WERI-Rb-1 (cell line): ENCODE results near the gene KIF1A.

Experiments
- DNase-seq: peaks from one replicate; pipeline ENCODE4 v3.0.0-alpha.2; 2020
- H3K27ac ChIP-seq: fragments of 250-450 bp; sonication (Bioruptor Pico); 2 replicates; pipeline ENCODE4 v1.5.1; 2020; ENCODE audit warnings: mild to moderate bottlenecking, moderate library complexity
- H3K27me3 ChIP-seq: fragments of 250-450 bp; sonication (Bioruptor Pico); 2 replicates; pipeline ENCODE4 v1.5.1; 2021; ENCODE audit warnings: mild to moderate bottlenecking, low read depth, moderate library complexity; ENCODE audit not compliant: insufficient read depth, severe bottlenecking
- H3K36me3 ChIP-seq: fragments of 250-450 bp; sonication (Bioruptor Pico); 2 replicates; pipeline ENCODE4 v1.5.1; 2020; ENCODE audit warnings: mild to moderate bottlenecking, moderate library complexity
- H3K4me3 ChIP-seq: 2 replicates; pipeline ENCODE4 v1.5.1; 2011; ENCODE audit warnings: low read depth, mild to moderate bottlenecking, control low read depth, low read length
- H3K9me3 ChIP-seq: fragments of 250-450 bp; sonication (Bioruptor Pico); 2 replicates; pipeline ENCODE4 v1.5.1; 2021; ENCODE audit warnings: mild to moderate bottlenecking, moderate library complexity; ENCODE audit not compliant: severe bottlenecking
- TF ChIP-seq, protein P1 (sequence below): IDR thresholded peaks from 2 replicates; pipeline ENCODE4 v1.5.1; 2011; ENCODE audit warnings: low read depth, mild to moderate bottlenecking, control low read depth, inconsistent platforms, low read length

KIF1A gene

DNA sequence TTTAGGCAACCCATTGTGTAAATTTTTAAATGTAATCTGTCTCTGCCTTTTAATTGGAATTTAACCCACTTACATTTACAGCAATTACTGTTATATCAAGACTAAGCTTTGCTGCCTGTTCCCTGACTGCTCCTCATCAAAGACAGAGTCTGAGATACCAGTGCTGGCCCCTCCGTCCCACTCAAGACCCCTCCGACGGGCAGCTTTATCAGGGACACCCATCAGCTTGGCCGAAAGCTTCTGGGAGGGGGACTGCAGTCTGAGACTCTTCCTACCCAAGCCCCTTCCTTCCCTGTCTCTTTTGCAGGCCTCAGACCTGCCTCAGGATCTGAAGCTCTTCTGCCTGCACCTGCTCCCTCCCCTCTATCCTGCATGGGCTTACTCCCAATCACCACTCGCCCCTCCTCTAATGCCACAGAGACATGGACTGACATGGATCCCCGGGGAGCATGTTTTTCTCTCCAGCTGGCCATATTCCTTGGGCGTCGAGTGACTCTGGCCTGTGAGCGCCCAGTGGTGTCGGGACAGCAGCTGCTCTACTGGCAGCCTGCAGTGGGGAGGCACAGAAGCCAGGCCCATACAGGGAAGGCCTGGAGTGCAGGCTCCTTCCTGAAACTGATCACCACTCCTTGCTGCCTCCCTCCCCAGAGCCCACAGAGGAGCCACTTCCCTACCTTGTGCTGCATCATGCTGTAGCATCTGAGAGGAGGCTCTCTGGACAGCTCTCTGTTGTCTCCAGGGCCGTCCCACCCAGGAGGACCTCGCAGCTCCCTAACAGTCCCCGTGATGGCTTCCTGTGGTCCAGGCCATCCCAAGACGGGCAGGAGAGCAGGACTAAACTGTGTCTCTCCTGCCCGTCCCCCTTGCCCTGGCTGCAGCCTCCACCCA, 3.7 kb upstream of the KIF1A start:
- no peaks in the 10 kb centered on the region for H3K27me3 ChIP-seq
- peaks cover 2% of the 10 kb centered on the region for H3K9me3 ChIP-seq
- TF ChIP-seq, protein P1, sequence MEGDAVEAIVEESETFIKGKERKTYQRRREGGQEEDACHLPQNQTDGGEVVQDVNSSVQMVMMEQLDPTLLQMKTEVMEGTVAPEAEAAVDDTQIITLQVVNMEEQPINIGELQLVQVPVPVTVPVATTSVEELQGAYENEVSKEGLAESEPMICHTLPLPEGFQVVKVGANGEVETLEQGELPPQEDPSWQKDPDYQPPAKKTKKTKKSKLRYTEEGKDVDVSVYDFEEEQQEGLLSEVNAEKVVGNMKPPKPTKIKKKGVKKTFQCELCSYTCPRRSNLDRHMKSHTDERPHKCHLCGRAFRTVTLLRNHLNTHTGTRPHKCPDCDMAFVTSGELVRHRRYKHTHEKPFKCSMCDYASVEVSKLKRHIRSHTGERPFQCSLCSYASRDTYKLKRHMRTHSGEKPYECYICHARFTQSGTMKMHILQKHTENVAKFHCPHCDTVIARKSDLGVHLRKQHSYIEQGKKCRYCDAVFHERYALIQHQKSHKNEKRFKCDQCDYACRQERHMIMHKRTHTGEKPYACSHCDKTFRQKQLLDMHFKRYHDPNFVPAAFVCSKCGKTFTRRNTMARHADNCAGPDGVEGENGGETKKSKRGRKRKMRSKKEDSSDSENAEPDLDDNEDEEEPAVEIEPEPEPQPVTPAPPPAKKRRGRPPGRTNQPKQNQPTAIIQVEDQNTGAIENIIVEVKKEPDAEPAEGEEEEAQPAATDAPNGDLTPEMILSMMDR: no peak
- no peak overlapping the region for H3K27ac ChIP-seq
- H3K36me3 ChIP-seq: peaks cover 3% of the 10 kb centered on the region
- H3K4me3 ChIP-seq: no peak overlapping the region
- no peak for DNase-seq

DNA sequence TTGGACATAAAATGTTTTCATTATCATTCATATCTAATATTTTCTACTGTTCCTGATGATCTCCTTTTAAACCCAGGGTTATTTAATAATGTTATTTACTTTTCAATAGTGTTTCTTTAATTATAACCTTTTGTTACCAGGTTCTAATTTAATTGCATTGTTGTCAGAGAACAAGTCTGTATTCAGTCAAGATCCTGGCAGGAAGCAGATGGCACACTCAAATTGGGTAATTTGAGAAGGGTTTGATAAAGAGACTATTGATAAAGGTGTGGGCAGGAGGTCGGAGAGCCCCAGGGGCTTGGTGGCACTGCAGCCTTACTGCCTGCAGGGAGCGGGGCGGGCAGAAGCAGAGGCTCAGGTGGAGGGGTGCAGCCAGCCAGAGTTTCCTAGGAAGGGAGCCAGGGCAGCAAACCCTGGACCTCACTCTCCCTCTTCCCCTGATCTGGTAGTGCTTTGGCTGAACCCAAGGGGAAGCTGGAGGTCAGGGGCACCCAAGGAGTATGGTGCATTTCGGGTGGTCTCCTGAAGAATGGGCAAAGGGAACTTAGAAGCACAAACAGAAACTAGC, 2.3 kb upstream of the KIF1A start:
- Histone ChIP-seq H3K36me3 (peaks cover 16% of the 10 kb centered on the region), H3K4me3 (no peak overlapping the region), H3K9me3 (peaks cover 2% of the 10 kb centered on the region), H3K27me3 (no peaks in the 10 kb centered on the region), H3K27ac (peak overlapping the region; percentile 99; the same call in 1 of the 2 replicates)
- TF ChIP-seq, protein P1: no peak
- no peak for DNase-seq

DNA sequence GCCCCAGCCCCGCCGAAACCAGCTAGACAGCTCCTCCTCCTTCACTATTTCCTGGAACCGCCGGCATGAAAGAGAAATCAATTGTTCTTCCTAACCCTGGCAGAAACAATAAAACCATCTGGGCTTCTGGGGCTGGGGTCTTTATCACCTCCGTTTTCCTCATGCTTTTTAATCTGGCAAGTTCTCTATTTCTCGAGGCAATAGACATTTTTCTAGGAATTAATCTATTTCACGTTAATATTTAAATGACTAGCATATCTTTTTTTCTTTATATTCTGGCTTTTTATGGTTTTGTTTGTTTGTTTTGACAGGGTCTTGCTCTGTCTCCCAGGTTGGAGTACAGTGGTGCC, 1.4 kb upstream of the KIF1A start:
- no peaks in the 10 kb centered on the region for H3K27me3 ChIP-seq

DNA sequence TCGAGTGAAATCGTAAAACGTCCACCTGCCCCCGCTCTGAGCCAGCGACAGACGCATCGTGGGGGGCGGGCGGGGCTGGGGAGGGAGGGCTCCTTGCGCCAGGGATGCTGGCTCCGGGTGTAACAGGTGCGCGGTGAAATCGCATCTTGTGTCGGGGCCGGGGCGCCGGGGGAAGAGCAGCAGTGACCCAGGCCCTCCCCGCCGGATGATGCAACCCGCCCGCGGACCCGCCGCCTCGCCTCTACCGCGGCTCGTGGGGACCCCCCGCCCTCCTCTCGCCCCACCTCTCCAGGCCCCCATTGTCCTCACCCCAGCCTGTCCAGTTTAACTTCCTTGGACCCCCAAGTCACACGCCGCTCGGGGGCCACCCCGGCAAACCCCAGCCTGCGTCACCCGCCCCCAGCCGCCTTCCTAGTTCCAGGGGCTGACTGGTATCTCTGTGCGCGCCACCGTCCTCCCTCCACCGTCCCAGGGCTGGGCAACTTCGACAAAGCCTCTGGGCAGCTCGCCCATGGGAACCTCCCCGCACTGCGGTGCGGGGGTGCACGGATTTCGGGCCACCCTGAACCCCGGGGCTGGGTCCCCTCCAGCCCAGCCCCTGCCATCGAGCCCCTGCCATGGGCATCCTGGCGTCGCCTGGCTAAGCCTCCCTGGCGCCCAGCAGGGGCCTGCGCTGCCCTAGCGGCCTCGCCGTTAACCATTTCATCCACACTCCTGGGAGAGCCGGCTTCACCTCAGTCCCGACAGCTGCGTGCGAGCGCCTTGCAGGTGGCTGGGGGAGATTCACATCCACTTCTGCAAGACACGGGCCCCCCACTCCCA, 799 bp upstream of the KIF1A start:
- peak; percentile 87 for DNase-seq
- Histone ChIP-seq H3K27ac (peak overlapping the region; percentile 99), H3K27me3 (no peaks in the 10 kb centered on the region)

More for the DNA sequence above, 1.4 kb upstream of the KIF1A start:
- TF ChIP-seq, protein P1: no peak
- no peak for DNase-seq
- Histone ChIP-seq H3K4me3 (peak overlapping the region; percentile 56), H3K27ac (peak overlapping the region; percentile 99), H3K9me3 (no peaks in the 10 kb centered on the region), H3K36me3 (peaks cover 22% of the 10 kb centered on the region)

DNA sequence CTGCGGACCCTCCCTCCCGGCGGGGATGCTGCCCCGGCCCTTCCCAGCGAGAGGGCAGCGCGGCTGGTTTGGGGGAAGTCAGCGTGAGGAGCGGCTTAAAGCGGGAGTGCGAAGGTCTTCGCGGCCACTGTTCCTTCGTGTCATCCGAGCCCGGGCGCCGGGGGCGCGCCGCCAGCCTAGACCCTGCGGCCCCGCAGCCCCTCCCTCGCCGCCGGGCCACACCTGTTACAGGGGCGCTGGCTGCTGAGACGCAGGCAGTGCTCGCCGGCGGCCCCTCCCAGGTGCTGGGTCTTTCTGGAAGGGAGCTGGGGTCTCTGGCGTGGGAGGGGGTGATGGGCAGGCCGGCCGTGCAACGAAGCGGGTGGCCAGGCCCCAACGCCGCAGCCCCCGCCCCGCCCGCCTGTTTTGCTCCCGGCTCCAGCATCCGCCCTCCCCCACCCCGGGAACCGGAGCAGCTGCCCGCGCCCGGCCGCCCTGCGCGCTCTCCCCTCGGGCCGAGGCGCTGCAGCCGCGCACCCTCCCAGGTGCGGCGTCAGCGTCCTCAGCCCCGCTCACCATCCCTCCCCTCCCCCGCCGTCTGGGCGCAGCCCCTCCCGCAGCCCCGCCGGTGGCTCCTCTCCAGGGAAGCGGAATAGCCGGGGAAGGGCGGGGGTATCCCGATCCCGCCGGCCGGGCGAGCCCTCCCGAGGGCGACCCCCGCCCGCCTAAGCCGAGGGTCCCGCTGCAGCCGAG, 727 bp downstream of the KIF1A start:
- peak; percentile 50 for DNase-seq
- peak overlapping the region; percentile 73 for H3K4me3 ChIP-seq
- TF ChIP-seq, protein P1: no peak
- peaks cover 3% of the 10 kb centered on the region for H3K9me3 ChIP-seq
- H3K27me3 ChIP-seq: no peaks in the 10 kb centered on the region
- peak overlapping the region; percentile 94 for H3K27ac ChIP-seq
- peaks cover 37% of the 10 kb centered on the region for H3K36me3 ChIP-seq

More for the DNA sequence above, 799 bp upstream of the KIF1A start:
- peak overlapping the region; percentile 56 for H3K4me3 ChIP-seq
- H3K9me3 ChIP-seq: no peaks in the 10 kb centered on the region
- peaks cover 27% of the 10 kb centered on the region for H3K36me3 ChIP-seq
- TF ChIP-seq, protein P1: no peak
